ENCODE results near the gene KIF26A.

- no peak for TF ChIP-seq POLR2AphosphoS5 (IDR thresholded peaks at IDR 0.05)
- TF ChIP-seq CTCF (IDR thresholded peaks at IDR 0.05), result no peak
These were observed 25.7 kb downstream of the KIF26A start for GRCh38 chr14:104164041-104164440.

All from breast epithelium (tissue), 3 donors.